Measurements from ENCODE around the gene ZNF669. TPM values are rescaled to one million over a fixed set of nuclear protein-coding genes. Genes with fewer than 3 reads are reported as not detected.
"Not testable (repeated sequence)": the region's sequence is repeated elsewhere in the genome, so short reads cannot be mapped to it uniquely, and the experiment has no call there.

Gene ZNF669
- total RNA-seq, 1 donor from 2014 or later = 28.1 TPM

GRCh38 chr1:247145279-247145678, 41.1 kb upstream of the ZNF669 start:
- H3K9me3 ChIP-seq (ENCODE audit: low read depth) = no peaks in the 10 kb centered on the region

GRCh38 chr1:247139557-247139956, 35.4 kb upstream of the ZNF669 start:
- H3K4me1 ChIP-seq; H3K27ac ChIP-seq; H3K4me1 Mint-ChIP-seq; H3K4me3 ChIP-seq; H3K27me3 Mint-ChIP-seq (ENCODE audit: insufficient read depth, low read depth); H3K9ac ChIP-seq; H3F3A ChIP-seq (ENCODE audit: low read depth); H3K27ac Mint-ChIP-seq; H3K9me3 ChIP-seq (ENCODE audit: low read depth); DNase-seq (ENCODE audit: low spot score); H3K36me3 ChIP-seq; H3K27me3 ChIP-seq; H3K4me3 Mint-ChIP-seq; H2AFZ ChIP-seq (replicated peaks); H4K20me1 ChIP-seq (ENCODE audit: low read depth); H3K4me2 ChIP-seq: not testable (repeated sequence)
- H3K79me2 ChIP-seq (ENCODE audit: low read depth) = peaks cover 25% of the 10 kb centered on the region
- peaks cover 85% of the 10 kb centered on the region for H3K9me3 Mint-ChIP-seq
- H3K36me3 Mint-ChIP-seq = peaks cover 66% of the 10 kb centered on the region

More at GRCh38 chr1:247145279-247145678, 41.1 kb upstream of the ZNF669 start:
- Histone ChIP-seq H3K4me3 (no peak overlapping the region), H3K36me3 (peaks cover 13% of the 10 kb centered on the region), H3K27ac (no peak overlapping the region), H3K79me2 (ENCODE audit: low read depth) (peaks cover 15% of the 10 kb centered on the region), H2AFZ (replicated peaks) (no peak overlapping the region), H3F3A (ENCODE audit: low read depth) (no peaks in the 10 kb centered on the region), H4K20me1 (ENCODE audit: low read depth) (no peaks in the 10 kb centered on the region), H3K4me1 (no peaks in the 10 kb centered on the region), H3K27me3 (no peaks in the 10 kb centered on the region), H3K9ac (no peak overlapping the region), H3K4me2 (no peak overlapping the region)
- TF ChIP-seq CTCF (IDR thresholded peaks at IDR 0.05) = no peak
- Mint-ChIP-seq H3K36me3 (peaks cover 63% of the 10 kb centered on the region), H3K4me3 (no peak overlapping the region), H3K27ac (no peak overlapping the region), H3K4me1 (no peaks in the 10 kb centered on the region), H3K9me3 (peaks cover 80% of the 10 kb centered on the region), H3K27me3 (ENCODE audit: insufficient read depth, low read depth) (no peaks in the 10 kb centered on the region)
- DNase-seq (ENCODE audit: low spot score) = no peak

GRCh38 chr1:247131236-247131635, 27.1 kb upstream of the ZNF669 start:
- H3K36me3 ChIP-seq = peaks cover 5% of the 10 kb centered on the region
- H3K4me2 ChIP-seq = peak overlapping the region; percentile 27
- H4K20me1 ChIP-seq (ENCODE audit: low read depth) = peaks cover 4% of the 10 kb centered on the region
- peaks cover 18% of the 10 kb centered on the region for H3K4me1 ChIP-seq
- no peak overlapping the region for H3K27ac ChIP-seq
- no peak overlapping the region for H2AFZ ChIP-seq (replicated peaks)
- DNase-seq (ENCODE audit: low spot score) = peak; percentile 71
- peaks cover 2% of the 10 kb centered on the region for H3K27me3 Mint-ChIP-seq (ENCODE audit: insufficient read depth, low read depth)
- H3K4me3 Mint-ChIP-seq = no peak overlapping the region
- H3K9me3 ChIP-seq (ENCODE audit: low read depth) = peaks cover 16% of the 10 kb centered on the region
- no peak overlapping the region for H3K4me3 ChIP-seq
- H3K9me3 Mint-ChIP-seq = peaks cover 57% of the 10 kb centered on the region
- no peak for TF ChIP-seq CTCF (IDR thresholded peaks at IDR 0.05)
- TF ChIP-seq EZH2 (IDR thresholded peaks at IDR 0.05) = no peak
- no peak for TF ChIP-seq EZH2phosphoT487 (IDR thresholded peaks at IDR 0.05)
- H3F3A ChIP-seq (ENCODE audit: low read depth) = peaks cover 15% of the 10 kb centered on the region
- H3K9ac ChIP-seq = no peak overlapping the region
- H3K79me2 ChIP-seq (ENCODE audit: low read depth) = peaks cover 37% of the 10 kb centered on the region
- peaks cover 50% of the 10 kb centered on the region for H3K36me3 Mint-ChIP-seq
- H3K27me3 ChIP-seq = no peaks in the 10 kb centered on the region
- no peak overlapping the region for H3K27ac Mint-ChIP-seq
- H3K4me1 Mint-ChIP-seq = peaks cover 6% of the 10 kb centered on the region

GRCh38 chr1:247127519-247128282, 23.5 kb upstream of the ZNF669 start:
- peak overlapping the region; percentile 79 for H3K4me2 ChIP-seq

GRCh38 chr1:247126601-247127000, 22.4 kb upstream of the ZNF669 start:
- H3F3A ChIP-seq (ENCODE audit: low read depth); H3K36me3 ChIP-seq; H3K4me1 Mint-ChIP-seq; H3K27me3 ChIP-seq; H3K9ac ChIP-seq; DNase-seq (ENCODE audit: low spot score); H3K4me3 ChIP-seq; H3K4me3 Mint-ChIP-seq; H4K20me1 ChIP-seq (ENCODE audit: low read depth); H3K4me2 ChIP-seq; H3K9me3 ChIP-seq (ENCODE audit: low read depth); H3K27ac Mint-ChIP-seq; H3K27ac ChIP-seq; H3K27me3 Mint-ChIP-seq (ENCODE audit: insufficient read depth, low read depth); H2AFZ ChIP-seq (replicated peaks): not testable (repeated sequence)
- peaks cover 27% of the 10 kb centered on the region for H3K36me3 Mint-ChIP-seq
- H3K79me2 ChIP-seq (ENCODE audit: low read depth) = peaks cover 12% of the 10 kb centered on the region
- peaks cover 11% of the 10 kb centered on the region for H3K4me1 ChIP-seq
- peaks cover 37% of the 10 kb centered on the region for H3K9me3 Mint-ChIP-seq

More at GRCh38 chr1:247127519-247128282, 23.5 kb upstream of the ZNF669 start:
- peaks cover 13% of the 10 kb centered on the region for H3K4me1 ChIP-seq
- Mint-ChIP-seq H3K4me3 (peak overlapping the region; percentile 88), H3K9me3 (peaks cover 43% of the 10 kb centered on the region), H3K36me3 (peaks cover 35% of the 10 kb centered on the region), H3K27ac (peak overlapping the region; percentile 80)
- peaks cover 12% of the 10 kb centered on the region for H3K79me2 ChIP-seq (ENCODE audit: low read depth)
- not testable (repeated sequence) for H3K27me3 Mint-ChIP-seq (ENCODE audit: insufficient read depth, low read depth); H3K9me3 ChIP-seq (ENCODE audit: low read depth); H3K4me1 Mint-ChIP-seq; H2AFZ ChIP-seq (replicated peaks); H3K9ac ChIP-seq; H3K27me3 ChIP-seq; H4K20me1 ChIP-seq (ENCODE audit: low read depth); DNase-seq (ENCODE audit: low spot score); H3K36me3 ChIP-seq; H3K27ac ChIP-seq
- peak overlapping the region; percentile 41 for H3K4me3 ChIP-seq
- H3F3A ChIP-seq (ENCODE audit: low read depth) = peaks cover 10% of the 10 kb centered on the region

GRCh38 chr1:247126166-247126565, 22.0 kb upstream of the ZNF669 start:
- not testable (repeated sequence) for H3K27ac ChIP-seq; H2AFZ ChIP-seq (replicated peaks); H3F3A ChIP-seq (ENCODE audit: low read depth); H3K27ac Mint-ChIP-seq; DNase-seq (ENCODE audit: low spot score); H3K27me3 ChIP-seq; H3K9me3 ChIP-seq (ENCODE audit: low read depth); H3K27me3 Mint-ChIP-seq (ENCODE audit: insufficient read depth, low read depth); H4K20me1 ChIP-seq (ENCODE audit: low read depth); H3K4me3 ChIP-seq; H3K4me3 Mint-ChIP-seq; H3K4me1 ChIP-seq; H3K36me3 ChIP-seq; H3K79me2 ChIP-seq (ENCODE audit: low read depth); H3K4me1 Mint-ChIP-seq; H3K4me2 ChIP-seq; H3K9ac ChIP-seq
- Mint-ChIP-seq H3K36me3 (peaks cover 27% of the 10 kb centered on the region), H3K9me3 (peaks cover 37% of the 10 kb centered on the region)
